Right lobe of liver (tissue), 6 donors: ENCODE results near the gene ACTR6. TPM values are rescaled to one million over a fixed set of nuclear protein-coding genes. Genes with fewer than 3 reads are reported as not detected.

Source experiments
- ATAC-seq, 4 donors: fragments of 200-7000 bp; cut with Tn5 transposase; one replicate each; pipeline ENCODE4 v1.9.1; 2020; ENCODE audit warnings: mild to moderate bottlenecking in 4 of 4, moderate library complexity in 4 of 4
- DNase-seq, 3 donors: peaks; one replicate each; pipeline ENCODE4 v3.0.0-alpha.2; 2020
- H3K27ac ChIP-seq, 3 donors: fragments of 200-600 bp; one replicate each; pipeline ENCODE4 v1.8.0; 2022
- H3K27me3 ChIP-seq, 2 donors: fragments of 200-600 bp; one replicate each; pipeline ENCODE4 v1.8.0; 2022
- H3K36me3 ChIP-seq, 4 donors: fragments of 200-600 bp; sonication (generic) in 1 of 4; one replicate each; pipeline versions ENCODE4 v1.5.1 to v1.8.0; 2017 to 2022; ENCODE audit warnings: control low read depth in 1 of 4
- H3K4me1 ChIP-seq, 4 donors: fragments of 200-600 bp; sonication (generic) in 1 of 4; one replicate each; pipeline versions ENCODE4 v1.5.1 to v1.8.0; 2017 to 2022; ENCODE audit warnings: control low read depth in 1 of 4
- H3K4me3 ChIP-seq, 3 donors: fragments of 200-600 bp; one replicate each; pipeline ENCODE4 v1.8.0; 2022
- H3K9me3 ChIP-seq, 4 donors: fragments of 200-600 bp; sonication (generic) in 1 of 4; one replicate each; pipeline versions ENCODE4 v1.5.1 to v1.8.0; 2017 to 2022; ENCODE audit warnings: control low read depth in 1 of 4
- CTCF ChIP-seq, 4 donors: fragments of 200-600 bp in 3 of 4; fragments of 450-650 bp in 1 of 4; IDR thresholded peaks; one replicate each; pipeline versions ENCODE4 v1.5.1 to v1.8.0; 2016 to 2022; ENCODE audit warnings: antibody characterized with exemption in 4 of 4, mild to moderate bottlenecking in 2 of 4
- POLR2A ChIP-seq: fragments of 450-650 bp; IDR thresholded peaks from one replicate; pipeline ENCODE4 v1.6.1; 2017; ENCODE audit warnings: antibody characterized with exemption, mild to moderate bottlenecking
- WGBS: methylation state at CpG from one replicate; pipeline ENCODE4 v1.1.6; 2018; ENCODE audit warnings: low coverage, low lambda C conversion rate; ENCODE audit not compliant: insufficient coverage; ENCODE audit errors: missing lambda C conversion rate; 5-methylcytosine and 5-hydroxymethylcytosine counted together
- intact Hi-C, 2 donors: fragments of 100-400 bp; cut with DNase I; formaldehyde crosslinking; loops; one replicate each; pipeline versions ENCODE4 v1.11.2 to v1.14.1; 2022
- microRNA counts: library from miRNA; unstranded; fragments of <30 nt; microRNA quantifications from one replicate; lab custom pipeline; 2016
- microRNA-seq, 2 donors: library from miRNA; unstranded; fragments of <30 nt; microRNA quantifications; one replicate each; pipeline ENCODE4, GENCODE V29; 2019 to 2020
- small RNA-seq, 2 experiments: library from RNA; depleted of rRNA; stranded (forward); fragments of <200 nt; gene quantifications; one replicate each; pipeline ENCODE3, GENCODE V24; 2016
- total RNA-seq, 6 experiments: library from RNA; depleted of rRNA in 2 of 6; stranded (reverse); fragments of >200 nt in 2 of 6; fragmentation: NEBNext Ultra II Directional in 3 of 6; extraction: Animal tissue kit (Norgen Biotek cat#: 25700) in 3 of 6; gene quantifications; one replicate each; pipeline versions ENCODE4 v1.1.0 to v1.2.4, GENCODE V29; 2016 to 2023
- donor health status: DM: no; HTN: yes; CAD: no.
- donor health status: DM: no; HTN: no; CAD: no.
- donor health status: DM: no; HTN: no; CAD: no.
- donor health status: DM: no; HTN: yes; CAD: no.
- donor health status: DM: no; HTN: yes; CAD: no.

ACTR6 gene
- total RNA-seq, 6 experiments from 2014 or later = 5.7 to 16.0 (median 13.1) TPM

DNA sequence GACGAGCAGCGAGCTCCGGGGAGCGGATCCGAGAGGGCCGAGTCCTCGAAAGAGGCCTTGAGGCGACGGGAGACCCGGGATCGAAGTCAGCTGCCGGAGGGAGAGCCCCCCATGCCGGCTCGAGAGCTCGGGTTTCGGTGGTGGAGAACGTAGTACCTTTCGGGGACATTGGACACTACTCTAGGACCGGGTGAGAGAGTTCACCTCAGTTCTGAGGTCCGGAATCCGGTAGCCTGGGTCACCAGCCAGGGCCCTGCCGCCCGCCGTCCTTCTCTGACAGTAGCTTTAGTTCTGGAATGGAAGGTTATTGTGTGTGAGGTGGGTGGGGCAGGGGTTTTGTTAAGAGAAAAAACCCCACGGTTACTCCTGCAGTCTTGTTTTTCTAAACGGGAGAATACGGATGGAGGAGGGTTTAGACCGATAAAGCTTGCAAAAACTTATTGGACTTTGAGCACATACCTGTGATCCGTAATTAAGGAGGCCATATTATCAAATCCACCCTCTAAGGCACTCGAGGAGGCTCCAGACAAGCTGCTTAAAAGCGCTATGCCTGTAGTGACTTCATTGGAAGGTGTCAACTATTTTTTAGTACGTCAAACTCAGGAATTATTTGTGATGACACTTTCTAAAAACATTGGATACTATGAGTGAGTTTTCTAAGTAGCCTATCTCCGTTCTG, 67.1 kb downstream of the ACTR6 start:
- intact Hi-C loops = no loop called here
- H3K4me1 ChIP-seq = peaks cover 0 to 41% (median 10%) of the 10 kb centered on the region in 4 donors
- peak; percentile 7 to 35 (median 14) for ATAC-seq
- H3K4me3 ChIP-seq = peak overlapping the region; percentile 72 to 93 (median 91)
- no peaks in the 10 kb centered on the region for H3K9me3 ChIP-seq
- peak overlapping the region; percentile 92 to 98 (median 96) for H3K27ac ChIP-seq
- TF ChIP-seq CTCF (IDR thresholded peaks at IDR 0.05) (no peak), POLR2A (no peak)
- no peaks in the 10 kb centered on the region for H3K27me3 ChIP-seq
- no peaks in the 10 kb centered on the region for H3K36me3 ChIP-seq
- DNase-seq = peak in 1 of 3 donors; percentile 62
- under 1% methylated on average over 15 of the region's 33 CpGs for WGBS

GRCh38 chr12:100268835-100269564, 68.4 kb downstream of the ACTR6 start:
- no peaks in the 10 kb centered on the region for H3K9me3 ChIP-seq
- intact Hi-C loops = no loop called here
- peak overlapping the region; percentile 72 to 93 (median 91) for H3K4me3 ChIP-seq
- no peaks in the 10 kb centered on the region for H3K36me3 ChIP-seq
- no peak overlapping the region for H3K27ac ChIP-seq
- ATAC-seq (no peak), DNase-seq (no peak)
- WGBS = 34% methylated on average over 5 of the region's 5 CpGs
- peaks cover 0 to 41% (median 10%) of the 10 kb centered on the region in 4 donors for H3K4me1 ChIP-seq
- no peak for TF ChIP-seq CTCF (IDR thresholded peaks at IDR 0.05)
- no peak for TF ChIP-seq POLR2A
- no peaks in the 10 kb centered on the region for H3K27me3 ChIP-seq

- ATAC-seq = no peak
- H3K4me1 ChIP-seq = peaks cover 0 to 30% (median 7%) of the 10 kb centered on the region in 4 donors
- no peaks in the 10 kb centered on the region for H3K27me3 ChIP-seq
These were observed 73.2 kb downstream of the ACTR6 start for GRCh38 chr12:100273782-100274181.

More at GRCh38 chr12:100273782-100274181, 73.2 kb downstream of the ACTR6 start:
- no peak for DNase-seq
- no peaks in the 10 kb centered on the region for H3K9me3 ChIP-seq
- H3K27ac ChIP-seq = no peak overlapping the region
- no peaks in the 10 kb centered on the region for H3K36me3 ChIP-seq
- TF ChIP-seq CTCF (IDR thresholded peaks at IDR 0.05) (no peak), POLR2A (no peak)
- 77% methylated on average over 4 of the region's 4 CpGs for WGBS
- H3K4me3 ChIP-seq = no peak overlapping the region
- intact Hi-C loops = no loop called here

MicroRNAs encoded within 50 kb of the gene (microRNA counts, 767-probe panel; counts per million panel counts)
- microRNA hsa-miR-1827 (lab: Ali Mortazavi, UCI) = 237 counts per million

Small RNA genes within 50 kb of the gene (microRNA-seq; reads per million reads assigned to microRNA genes)
- gene MIR1827 = 0 reads per million in 2 donors

Small RNA genes within 50 kb of the gene (small RNA-seq; reads per million reads assigned to genes)
- gene MIR1827 (0 reads per million in 2 experiments), gene RF00019 (0 reads per million in 2 experiments), gene RN7SL176P (0 reads per million in 2 experiments)

Other genes starting within 250 kb of the ACTR6 start
- gene ANKS1B, start 215.9 kb upstream of the ACTR6 start, total RNA-seq = 1 to 10 TPM in 1 of 6 experiments, under 1 TPM in 4, not detected in 1; 0.17 to 1.9 (median 0.44) TPM
- gene BLTP3B, start 57.9 kb upstream of the ACTR6 start, total RNA-seq = 10 to 100 TPM; 26.1 to 34.5 (median 29.8) TPM
- gene DEPDC4, start 66.3 kb downstream of the ACTR6 start, total RNA-seq = 1 to 10 TPM in 4 of 6 experiments, under 1 TPM in 2; 0.37 to 2.0 (median 1.4) TPM
- gene SCYL2, start 66.4 kb downstream of the ACTR6 start, total RNA-seq = 10 to 100 TPM; 17.9 to 34.1 (median 28.0) TPM
- gene SLC17A8, start 156.3 kb downstream of the ACTR6 start, total RNA-seq = under 1 TPM; 0.06 to 0.51 (median 0.23) TPM